NT2/D1 (cell line): Measurements from ENCODE around the gene FCN1.

Source experiments
- SUZ12 ChIP-seq: IDR thresholded peaks from 2 replicates; pipeline ENCODE4 v1.6.1; 2011; ENCODE audit not compliant: insufficient read length, insufficient read depth; ENCODE audit errors: extremely low read depth
- YY1 ChIP-seq: IDR thresholded peaks from 2 replicates; pipeline ENCODE4 v1.6.1; 2011; ENCODE audit not compliant: insufficient read length, insufficient read depth
- ZNF274 ChIP-seq: IDR thresholded peaks from 2 replicates; pipeline ENCODE4 v1.6.1; 2011; ENCODE audit warnings: mild to moderate bottlenecking, low read depth, low read length

DNA sequence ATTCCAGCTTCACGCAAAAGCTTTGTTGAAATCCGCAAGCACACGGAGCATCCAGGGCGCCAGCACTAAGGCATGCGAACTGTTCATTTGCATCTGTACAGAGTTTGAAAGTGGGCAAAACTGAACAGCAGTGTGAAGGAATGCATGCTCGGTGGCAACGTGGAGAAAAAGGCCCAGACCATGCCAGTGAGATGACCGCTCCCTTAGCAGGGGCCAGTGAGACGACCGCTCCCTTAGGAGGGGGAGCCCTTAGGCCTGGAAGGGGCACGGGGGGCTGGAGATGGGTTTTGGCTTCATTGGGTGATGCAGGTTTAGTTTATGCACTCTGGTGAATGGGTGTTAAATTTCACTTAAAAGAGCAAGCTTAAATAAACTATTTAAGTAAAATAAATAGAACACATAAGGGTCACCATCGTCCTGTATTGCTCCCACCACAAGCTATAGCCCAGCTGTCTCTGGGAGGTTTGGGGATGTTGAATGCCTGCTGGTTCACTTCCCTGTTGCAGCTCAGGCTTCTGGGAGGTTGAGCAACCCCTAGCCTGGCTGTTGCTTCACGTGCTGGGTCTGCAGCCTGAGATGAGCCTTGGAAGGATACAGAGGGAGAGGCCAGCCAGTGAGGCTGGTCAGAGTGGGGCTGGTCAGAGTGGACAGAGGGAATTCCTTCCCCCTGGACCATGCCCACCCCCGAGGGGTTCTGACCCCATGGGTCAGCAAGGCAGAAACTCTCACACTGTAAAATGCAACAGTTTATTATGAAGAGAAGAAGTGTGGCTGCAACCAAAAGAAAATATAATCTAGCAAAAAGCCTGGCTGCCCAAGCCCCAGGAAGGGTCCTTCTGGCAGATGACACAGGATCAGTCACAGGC is 4.6 kb upstream of the FCN1 start:
- TF ChIP-seq YY1 (no peak), ZNF274 (no peak), SUZ12 (no peak)
